ENCODE measurements around the gene HERC2.
"Not testable (repeated sequence)": the region's sequence is repeated elsewhere in the genome, so short reads cannot be mapped to it uniquely, and the experiment has no call there.

- not testable (repeated sequence) for TF ChIP-seq YY1 (IDR thresholded peaks at IDR 0.05; ENCODE audit: insufficient read depth, insufficient read length); SUZ12 (IDR thresholded peaks at IDR 0.05; ENCODE audit: extremely low read depth, insufficient read depth, insufficient read length); ZNF274 (IDR thresholded peaks at IDR 0.05; ENCODE audit: low read depth, low read length)
Measured at GRCh38 chr15:28202124-28202523, 119.9 kb downstream of the HERC2 start.
